KMS-11 (cell line): ENCODE results near the gene TTC34.

Experiments
- H2AFZ ChIP-seq: fragments of 200-600 bp; sonication (generic); 2 replicates; pipeline ENCODE4 v1.6.1; 2016; ENCODE audit warnings: antibody characterized with exemption, mixed run types, low read depth
- H3K27ac ChIP-seq: fragments of 200-600 bp; sonication (generic); 2 replicates; pipeline ENCODE4 v1.6.1; 2016; ENCODE audit warnings: mild to moderate bottlenecking, mixed run types
- H3K27me3 ChIP-seq: fragments of 200-600 bp; sonication (generic); 2 replicates; pipeline ENCODE4 v1.6.1; 2017; ENCODE audit warnings: mild to moderate bottlenecking, low read depth, mixed run types, moderate library complexity; ENCODE audit not compliant: insufficient read depth
- H3K36me3 ChIP-seq: fragments of 200-600 bp; sonication (generic); 2 replicates; pipeline ENCODE4 v1.6.1; 2017; ENCODE audit warnings: mild to moderate bottlenecking, mixed run types; ENCODE audit not compliant: insufficient read depth
- H3K4me1 ChIP-seq: fragments of 200-600 bp; sonication (generic); 2 replicates; pipeline ENCODE4 v1.6.1; 2016; ENCODE audit warnings: mild to moderate bottlenecking, low read depth, mixed run types; ENCODE audit not compliant: poor library complexity, severe bottlenecking
- H3K4me2 ChIP-seq: fragments of 200-600 bp; sonication (generic); 2 replicates; pipeline ENCODE4 v1.7.0; 2016; ENCODE audit warnings: mild to moderate bottlenecking, mixed run types
- H3K4me3 ChIP-seq: fragments of 200-600 bp; sonication (generic); IDR thresholded peaks from 2 replicates; pipeline ENCODE4 v1.6.1; 2017; ENCODE audit warnings: low read depth, low read length, mixed read lengths; ENCODE audit not compliant: insufficient read depth
- H3K79me2 ChIP-seq: fragments of 200-600 bp; sonication (generic); 2 replicates; pipeline ENCODE4 v1.6.1; 2016; ENCODE audit warnings: low read depth, mixed run types; ENCODE audit not compliant: insufficient read depth
- H3K9ac ChIP-seq: fragments of 200-600 bp; sonication (generic); 2 replicates; pipeline ENCODE4 v1.6.1; 2016; ENCODE audit warnings: mild to moderate bottlenecking, mixed run types
- H4K20me1 ChIP-seq: fragments of 200-600 bp; sonication (generic); 2 replicates; pipeline ENCODE4 v1.6.1; 2016; ENCODE audit warnings: mild to moderate bottlenecking, mixed run types; ENCODE audit not compliant: insufficient read depth
- TF ChIP-seq, protein P1 (sequence below): fragments of 200-600 bp; sonication (generic); conservative IDR thresholded peaks from 2 replicates; pipeline ENCODE4 v1.6.1; 2017; ENCODE audit warnings: low read depth, mild to moderate bottlenecking, antibody characterized with exemption, low read length, moderate library complexity, mixed read lengths

TTC34 gene

DNA sequence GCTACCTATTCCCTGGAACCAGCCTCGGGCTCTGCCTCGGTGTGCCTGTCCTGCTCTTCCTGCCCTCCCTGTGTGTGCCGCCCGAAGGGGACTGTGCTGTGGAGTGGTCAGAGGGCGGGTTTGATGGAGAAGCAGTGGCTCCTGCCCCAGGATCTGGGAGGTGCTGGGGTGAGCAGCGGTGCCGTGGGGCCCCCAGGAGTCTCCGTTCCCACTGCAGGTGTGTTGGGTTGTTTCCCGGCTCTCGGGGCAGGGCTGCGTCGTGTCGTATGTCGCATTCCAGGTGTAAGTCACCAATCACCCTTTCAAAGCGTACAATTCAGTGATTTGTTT, 32.6 kb upstream of the TTC34 start:
- TF ChIP-seq, protein P1, sequence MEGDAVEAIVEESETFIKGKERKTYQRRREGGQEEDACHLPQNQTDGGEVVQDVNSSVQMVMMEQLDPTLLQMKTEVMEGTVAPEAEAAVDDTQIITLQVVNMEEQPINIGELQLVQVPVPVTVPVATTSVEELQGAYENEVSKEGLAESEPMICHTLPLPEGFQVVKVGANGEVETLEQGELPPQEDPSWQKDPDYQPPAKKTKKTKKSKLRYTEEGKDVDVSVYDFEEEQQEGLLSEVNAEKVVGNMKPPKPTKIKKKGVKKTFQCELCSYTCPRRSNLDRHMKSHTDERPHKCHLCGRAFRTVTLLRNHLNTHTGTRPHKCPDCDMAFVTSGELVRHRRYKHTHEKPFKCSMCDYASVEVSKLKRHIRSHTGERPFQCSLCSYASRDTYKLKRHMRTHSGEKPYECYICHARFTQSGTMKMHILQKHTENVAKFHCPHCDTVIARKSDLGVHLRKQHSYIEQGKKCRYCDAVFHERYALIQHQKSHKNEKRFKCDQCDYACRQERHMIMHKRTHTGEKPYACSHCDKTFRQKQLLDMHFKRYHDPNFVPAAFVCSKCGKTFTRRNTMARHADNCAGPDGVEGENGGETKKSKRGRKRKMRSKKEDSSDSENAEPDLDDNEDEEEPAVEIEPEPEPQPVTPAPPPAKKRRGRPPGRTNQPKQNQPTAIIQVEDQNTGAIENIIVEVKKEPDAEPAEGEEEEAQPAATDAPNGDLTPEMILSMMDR, result no peak

GRCh38 chr1:2833454-2834145, 32.1 kb upstream of the TTC34 start:
- Histone ChIP-seq H3K9ac (no peak overlapping the region), H3K4me2 (no peak overlapping the region), H3K79me2 (no peaks in the 10 kb centered on the region), H3K4me3 (no peak overlapping the region), H2AFZ (no peak overlapping the region), H3K36me3 (no peaks in the 10 kb centered on the region), H4K20me1 (no peaks in the 10 kb centered on the region), H3K4me1 (no peaks in the 10 kb centered on the region), H3K27me3 (peaks cover 51% of the 10 kb centered on the region), H3K27ac (no peak overlapping the region)
- TF ChIP-seq, protein P1, result no peak

More for the DNA sequence above, 32.6 kb upstream of the TTC34 start:
- Histone ChIP-seq H2AFZ (no peak overlapping the region), H3K79me2 (no peaks in the 10 kb centered on the region), H3K9ac (no peak overlapping the region), H3K27me3 (peaks cover 56% of the 10 kb centered on the region), H3K36me3 (no peaks in the 10 kb centered on the region), H3K4me3 (no peak overlapping the region), H3K4me1 (no peaks in the 10 kb centered on the region), H4K20me1 (no peaks in the 10 kb centered on the region), H3K27ac (no peak overlapping the region), H3K4me2 (no peak overlapping the region)

DNA sequence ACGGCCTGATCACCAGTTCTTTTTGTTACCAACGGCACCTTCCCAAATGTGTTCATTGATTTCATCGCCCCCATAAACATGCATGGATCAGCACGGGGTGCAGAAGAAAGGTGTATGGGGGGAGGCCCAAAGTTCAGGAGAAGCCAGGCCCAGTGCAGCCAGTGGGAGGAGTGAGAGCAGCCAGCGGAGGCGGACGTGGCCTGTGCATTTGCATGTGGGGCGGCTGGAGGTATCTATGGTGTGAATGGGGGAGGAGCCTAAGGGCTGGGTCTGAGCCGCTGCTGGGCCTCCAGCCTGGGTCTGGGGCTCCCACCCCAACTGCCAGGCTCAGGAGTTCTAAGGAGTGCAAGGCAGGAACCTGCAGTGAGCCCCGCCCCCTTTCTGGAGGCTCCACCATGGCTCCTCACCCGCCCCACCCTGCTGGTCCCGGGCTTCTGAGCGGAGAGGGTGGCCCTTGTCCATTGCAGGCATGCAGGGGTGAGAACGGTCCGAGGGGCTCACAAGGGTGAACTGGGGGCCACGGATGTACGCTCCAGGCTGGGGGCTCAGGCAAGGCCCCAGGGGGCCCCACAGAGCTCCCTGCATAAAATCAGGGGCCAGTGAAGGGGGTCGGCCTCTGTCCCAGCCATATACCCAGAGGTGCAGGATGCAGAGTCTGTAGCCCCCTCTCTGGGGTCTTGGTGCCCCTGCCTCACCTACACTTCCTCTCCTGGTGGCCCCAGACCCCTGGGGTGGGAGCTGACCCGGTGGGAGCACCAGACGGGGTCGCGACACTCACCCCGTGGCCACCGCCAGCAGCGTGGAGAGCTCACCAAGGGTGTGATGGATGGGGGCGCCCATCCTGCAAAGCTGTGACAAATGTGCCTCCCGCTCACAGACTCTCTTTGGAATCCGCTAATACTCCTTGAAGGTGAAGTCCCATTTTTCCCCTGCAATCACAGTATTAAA, 31.3 kb upstream of the TTC34 start:
- TF ChIP-seq, protein P1, result no peak
- Histone ChIP-seq H3K4me3 (no peak overlapping the region), H4K20me1 (no peaks in the 10 kb centered on the region), H3K79me2 (no peaks in the 10 kb centered on the region), H3K27me3 (peaks cover 44% of the 10 kb centered on the region), H2AFZ (no peak overlapping the region), H3K4me2 (no peak overlapping the region), H3K27ac (no peak overlapping the region), H3K4me1 (no peaks in the 10 kb centered on the region), H3K9ac (no peak overlapping the region), H3K36me3 (no peaks in the 10 kb centered on the region)

- Histone ChIP-seq H4K20me1 (no peaks in the 10 kb centered on the region), H2AFZ (no peak overlapping the region), H3K4me1 (no peaks in the 10 kb centered on the region), H3K4me3 (no peak overlapping the region), H3K9ac (no peak overlapping the region), H3K79me2 (no peaks in the 10 kb centered on the region), H3K27ac (no peak overlapping the region), H3K4me2 (no peak overlapping the region), H3K27me3 (peaks cover 33% of the 10 kb centered on the region), H3K36me3 (no peaks in the 10 kb centered on the region)
- TF ChIP-seq, protein P1, result no peak
Measured at GRCh38 chr1:2831596-2832212, 30.2 kb upstream of the TTC34 start.
